Stimulated activated CD8-positive, alpha-beta memory T cell treated with anti-CD3 and anti-CD28 coated beads, Interleukin-2, amount 100 ng/mL, for 48 hours (primary cell): ENCODE measurements around the gene RALB.

ENCODE experiments used
- DNase-seq, 2 donors: peaks; one replicate each; pipeline ENCODE4 v3.0.0-alpha.2; 2020; ENCODE audit warnings: low read depth in 2 of 2

RALB gene, protein sequence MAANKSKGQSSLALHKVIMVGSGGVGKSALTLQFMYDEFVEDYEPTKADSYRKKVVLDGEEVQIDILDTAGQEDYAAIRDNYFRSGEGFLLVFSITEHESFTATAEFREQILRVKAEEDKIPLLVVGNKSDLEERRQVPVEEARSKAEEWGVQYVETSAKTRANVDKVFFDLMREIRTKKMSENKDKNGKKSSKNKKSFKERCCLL

DNA sequence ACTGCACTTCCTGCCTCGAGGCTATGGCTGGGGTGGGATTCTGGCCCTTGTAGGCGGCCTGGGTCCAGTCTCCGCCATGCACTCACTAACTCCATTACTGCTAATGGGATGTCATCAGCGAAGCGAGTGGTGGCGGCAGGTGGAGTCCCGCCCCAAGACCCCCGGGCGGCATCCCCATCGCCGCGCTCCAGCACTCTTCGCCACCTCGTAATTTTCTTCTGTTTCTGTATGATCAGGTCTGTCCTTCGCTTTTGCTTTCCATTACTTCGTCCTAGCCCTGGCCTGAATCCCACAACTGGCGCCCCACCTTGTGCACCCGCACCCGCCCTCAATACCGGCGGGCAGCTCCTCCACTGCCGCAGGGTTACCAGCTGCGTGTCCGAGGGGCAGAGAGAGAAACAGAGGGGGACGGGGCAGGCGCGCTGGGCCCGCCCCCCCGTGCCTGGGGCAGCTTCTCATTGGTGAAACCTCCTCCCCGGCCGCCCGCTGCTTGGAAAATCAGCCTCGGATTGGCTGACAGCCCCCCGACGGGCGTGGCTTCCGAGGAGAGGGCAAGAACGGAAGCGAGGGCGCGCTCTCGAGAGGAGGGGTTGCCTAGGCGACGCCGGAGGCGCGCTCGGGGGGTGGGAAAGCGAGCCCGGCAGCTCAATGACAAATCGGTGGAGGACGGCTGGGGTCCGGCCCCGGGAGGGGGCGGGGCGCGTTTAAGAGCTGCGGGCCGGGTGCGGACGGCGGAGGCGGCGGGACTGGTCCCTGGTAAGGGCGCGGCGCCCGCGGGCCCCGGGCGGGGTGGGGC lies at the start of gene RALB:
Gene RALB (plus strand): TSS at position 628 of the 796 bp plus-strand sequence. CDS start 25,813 bp downstream, outside the sequence.
- DNase-seq = peak; percentile 99

DNA sequence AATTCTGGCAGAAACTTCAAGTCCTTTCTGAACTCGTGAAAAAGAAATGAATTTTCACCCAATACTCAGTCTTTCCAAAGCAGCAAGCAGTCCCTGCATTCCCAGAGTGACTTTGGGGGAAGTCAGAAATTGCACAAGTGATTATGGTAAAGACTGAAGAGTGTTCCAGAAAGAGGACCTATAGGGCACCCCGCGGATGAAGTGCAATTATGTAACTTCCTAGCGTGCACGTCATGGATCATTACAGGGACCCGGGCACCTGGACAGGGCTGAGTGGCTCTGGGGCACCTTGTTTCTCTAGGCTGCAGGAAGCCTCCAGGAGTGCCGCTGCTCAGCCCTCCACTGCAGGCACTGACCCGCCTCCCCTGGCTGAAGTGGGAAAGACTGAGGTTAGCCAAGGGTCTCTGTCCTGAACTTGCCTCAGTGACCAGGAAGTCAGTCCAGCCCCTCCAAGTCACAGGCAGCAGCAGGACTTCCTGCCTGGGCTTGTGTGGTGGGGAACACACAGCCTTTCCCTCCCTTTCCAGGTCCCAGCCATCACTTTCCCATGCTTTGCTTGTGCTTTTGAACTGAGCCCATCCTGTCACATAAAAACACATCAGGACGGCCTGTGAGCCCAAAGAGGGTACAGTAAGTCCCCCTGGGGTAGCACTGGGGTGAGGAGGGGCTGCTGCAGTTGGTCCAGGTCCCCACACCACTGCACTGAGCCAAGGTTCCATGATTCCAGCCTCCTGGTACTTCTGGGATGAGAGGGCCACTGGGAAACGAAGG lies 49.2 kb upstream of the RALB start:
- DNase-seq = no peak

DNA sequence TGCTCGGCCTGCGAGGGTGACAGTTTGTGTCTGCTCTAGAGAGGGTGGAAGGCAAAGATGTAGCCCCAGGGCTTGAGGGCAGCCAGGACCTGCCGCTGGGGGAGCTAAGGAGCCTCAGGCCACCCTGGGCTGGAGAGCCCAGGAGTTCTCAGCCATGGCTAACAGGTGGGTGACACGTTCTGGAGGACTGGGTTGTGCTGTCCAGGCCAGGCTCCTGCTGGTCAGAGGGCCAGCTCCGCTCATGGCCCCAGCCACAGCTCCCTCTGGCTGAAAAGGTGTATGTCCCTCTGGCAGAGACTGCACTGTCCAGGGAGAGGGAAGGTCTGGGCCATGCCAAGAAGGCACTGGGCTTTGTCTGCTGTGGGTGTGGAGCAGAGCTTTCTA lies 48.6 kb upstream of the RALB start:
- no peak for DNase-seq

DNA sequence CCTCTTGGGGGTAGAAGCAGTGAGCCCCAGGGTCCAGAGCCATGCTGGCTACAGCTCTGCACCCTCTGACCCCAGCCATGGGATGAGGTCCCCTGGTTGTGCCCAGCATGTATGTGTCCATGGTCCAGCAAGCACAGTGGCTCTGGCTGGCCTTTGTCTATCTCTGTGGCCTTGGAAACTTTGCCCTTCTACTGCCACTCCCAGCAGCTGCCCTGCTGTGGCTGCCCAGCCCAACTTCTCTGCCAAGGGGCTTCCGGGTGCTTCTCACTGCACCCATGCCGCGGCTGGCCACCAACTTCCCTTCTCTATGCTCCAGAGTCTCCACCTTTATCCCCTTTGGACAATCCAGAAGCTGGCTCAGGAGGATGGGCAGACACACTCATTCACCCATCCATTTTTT lies 48.2 kb upstream of the RALB start:
- DNase-seq = no peak

DNA sequence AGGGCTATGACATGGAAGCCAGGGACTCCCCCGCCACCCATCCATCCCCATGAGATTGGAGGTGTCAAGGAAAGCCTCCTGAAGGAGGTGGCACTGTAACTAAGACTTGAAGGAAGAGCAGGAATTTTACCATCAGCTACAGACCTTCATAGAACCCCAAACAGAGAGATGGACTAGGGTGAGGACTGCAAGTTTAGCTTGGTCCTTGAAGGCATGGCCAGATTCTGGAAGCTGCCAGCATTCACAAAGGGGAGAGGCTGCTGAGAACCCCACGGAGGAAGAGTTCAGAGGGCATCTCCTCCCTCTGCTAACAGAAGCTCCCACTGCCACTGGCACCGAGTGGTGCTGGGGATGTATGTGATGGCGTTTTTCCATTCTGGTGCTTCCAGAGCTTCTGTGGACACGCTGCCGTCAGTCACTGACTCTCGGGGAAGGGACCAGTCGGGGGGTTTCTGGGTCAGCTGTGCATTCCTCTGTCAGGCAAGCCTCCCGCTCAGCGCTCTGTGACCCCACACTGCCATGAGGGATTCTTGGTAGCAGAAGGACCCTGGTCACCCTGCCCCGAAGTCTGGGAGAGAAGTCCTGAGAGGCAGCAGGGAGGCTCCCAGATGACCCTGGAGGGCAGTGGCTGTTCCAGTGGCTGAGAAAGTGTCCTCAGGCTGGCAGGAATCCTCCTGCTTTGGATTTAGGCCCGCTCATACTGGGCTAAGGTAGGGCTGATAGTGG lies 47.5 kb upstream of the RALB start:
- DNase-seq = no peak

DNA sequence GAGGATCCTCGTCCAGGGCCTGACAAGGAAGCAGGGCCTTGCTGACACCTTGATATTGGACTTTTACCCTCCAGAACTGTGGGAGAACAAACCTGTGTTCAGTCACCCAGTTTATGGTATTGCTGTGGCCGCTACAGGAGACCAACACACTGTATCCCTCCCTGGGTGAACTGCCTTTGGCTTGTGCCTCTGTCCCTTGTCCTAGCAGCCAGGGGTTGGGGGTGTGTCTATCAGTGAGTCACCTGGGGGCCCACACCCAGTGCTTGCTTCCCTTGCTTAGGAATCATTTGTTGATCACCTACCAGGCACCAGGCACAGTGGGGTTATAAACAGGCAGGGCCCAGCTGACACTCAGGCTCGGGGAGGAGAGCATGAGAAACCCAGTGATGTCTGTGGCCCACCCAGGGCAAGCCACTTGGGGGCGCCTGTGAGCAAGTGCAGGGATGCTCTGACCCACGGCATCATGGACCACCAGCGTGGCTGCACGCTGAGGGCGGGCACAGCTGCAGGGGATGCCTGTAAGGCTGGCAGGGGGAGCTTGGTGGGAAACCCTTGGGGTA lies 46.5 kb upstream of the RALB start:
- DNase-seq = peak; percentile 53 to 56

DNA sequence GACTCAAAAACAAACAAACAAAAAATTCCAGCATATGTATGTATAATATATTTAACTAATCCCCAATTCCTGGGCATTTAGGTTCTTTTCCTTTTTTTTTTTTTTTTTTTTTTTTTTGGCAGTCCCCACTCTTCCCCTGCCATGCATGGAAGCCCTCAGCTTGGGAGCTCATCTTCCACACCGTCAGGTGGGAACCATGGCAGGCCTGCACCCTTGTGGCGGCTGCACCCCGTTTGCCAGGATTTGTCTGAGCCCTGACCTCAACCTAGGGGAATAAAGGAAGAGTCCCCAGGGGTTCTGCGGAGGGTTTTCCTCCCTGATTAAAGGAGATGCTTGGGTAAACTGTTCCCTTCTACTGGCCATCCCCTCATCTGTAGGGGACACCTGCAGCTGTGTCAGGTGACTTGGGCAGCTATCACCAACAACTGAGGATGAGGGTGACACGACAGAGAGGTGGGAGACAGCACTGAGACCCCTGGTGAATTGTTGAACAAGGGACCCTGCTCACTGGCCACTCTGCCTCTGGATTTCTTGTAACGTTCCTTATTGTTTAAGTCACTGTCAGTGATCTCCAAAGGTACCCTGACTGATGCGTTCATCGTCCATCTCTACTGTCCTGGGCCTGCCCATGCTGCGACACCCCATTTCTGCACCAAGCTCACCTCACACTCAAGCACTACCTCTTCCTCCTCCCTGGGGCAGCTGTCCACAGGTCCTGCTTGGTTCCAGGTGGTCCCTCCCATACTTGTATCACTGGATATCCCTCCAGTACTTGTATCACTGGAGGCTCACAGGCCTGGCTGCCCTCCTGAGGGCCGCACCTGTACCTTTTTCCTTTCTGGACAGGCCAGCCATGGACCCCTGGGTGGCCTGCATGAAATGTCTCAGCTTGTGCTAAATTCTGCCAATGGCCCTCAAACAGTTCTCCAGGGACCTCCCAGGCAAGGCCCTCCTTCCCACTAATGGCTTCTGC lies 44.0 kb upstream of the RALB start:
- DNase-seq = no peak

DNA sequence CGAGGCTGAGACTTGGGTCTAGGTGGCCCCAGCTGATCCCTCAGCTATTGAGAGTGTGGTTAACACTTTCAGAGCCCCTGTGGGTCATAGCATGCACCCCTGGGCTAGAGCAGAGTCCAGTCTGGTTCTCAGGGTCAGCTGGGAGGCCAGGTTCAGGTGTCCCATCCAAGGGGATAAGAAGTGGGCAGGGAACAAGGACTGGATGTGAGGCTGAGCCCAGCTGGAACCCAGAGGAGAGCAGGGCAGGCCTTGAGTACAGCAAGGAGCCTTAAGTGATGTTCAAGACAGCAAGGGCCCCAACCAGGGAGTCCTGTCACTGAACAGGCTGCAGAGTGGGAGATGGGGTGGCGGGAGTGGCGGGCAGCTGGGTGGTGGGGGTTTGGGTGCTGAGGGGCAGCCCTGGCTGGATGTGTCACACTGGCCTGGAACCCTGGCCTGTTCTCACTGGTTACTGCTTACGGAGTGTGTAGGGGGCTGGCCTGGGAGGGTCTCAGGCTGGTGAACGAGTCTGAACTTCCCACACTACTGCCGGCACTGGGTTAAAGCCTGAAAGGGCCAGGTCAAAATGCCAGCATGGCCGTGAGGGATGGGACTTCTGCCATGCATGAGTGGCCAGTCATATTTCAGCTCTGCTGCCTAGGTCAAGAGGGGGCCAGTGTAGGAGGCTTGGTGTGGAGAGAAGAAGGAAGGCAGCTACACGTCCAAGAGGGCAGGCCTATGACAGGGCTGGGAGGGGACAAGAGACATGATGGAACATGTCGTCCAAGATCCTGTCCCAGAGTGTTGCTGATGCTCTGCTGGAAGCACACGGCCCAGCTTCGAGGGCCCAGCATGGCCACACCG lies 43.0 kb upstream of the RALB start:
- DNase-seq = no peak

DNA sequence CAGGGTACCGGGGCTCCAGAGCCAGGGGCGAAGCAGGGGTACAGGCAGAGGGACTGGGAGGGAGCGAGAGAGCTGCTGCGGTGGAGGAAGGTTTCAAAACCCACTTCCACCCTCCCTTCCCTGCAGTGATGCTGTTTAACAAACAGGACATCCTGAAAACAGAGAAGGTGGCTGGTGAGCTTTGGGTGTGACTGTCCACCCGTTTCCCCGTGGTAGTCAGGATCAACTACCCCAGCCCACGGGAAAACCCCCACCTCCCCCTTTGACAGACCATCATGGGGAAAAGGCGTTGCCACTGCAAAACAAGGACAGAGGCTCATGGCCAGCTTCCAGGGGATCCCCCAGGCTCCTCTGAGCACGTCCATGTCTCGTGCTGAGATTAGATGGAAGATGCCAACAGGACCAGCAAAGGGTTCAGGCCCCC lies 42.4 kb upstream of the RALB start:
- no peak for DNase-seq

DNA sequence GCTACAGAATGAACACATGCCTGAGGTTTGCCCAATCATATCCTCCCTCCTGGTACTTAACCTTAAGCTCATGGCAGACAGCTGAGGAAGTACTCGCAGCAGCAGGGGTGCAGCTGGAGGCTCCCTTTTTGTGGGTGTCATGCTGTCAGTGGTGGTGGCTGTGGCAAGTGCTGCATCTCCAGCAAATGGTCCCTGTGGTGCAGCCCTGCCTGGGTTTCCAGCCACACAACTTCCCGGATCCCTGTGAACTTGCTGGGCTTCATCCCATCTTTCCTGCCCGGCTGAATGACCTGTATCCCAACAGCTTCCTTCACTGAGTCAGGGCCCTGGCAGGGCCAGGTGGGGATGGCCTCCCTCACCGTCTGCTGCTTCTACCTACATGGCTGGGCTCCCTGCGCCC lies 34.5 kb upstream of the RALB start:
- no peak for DNase-seq

DNA sequence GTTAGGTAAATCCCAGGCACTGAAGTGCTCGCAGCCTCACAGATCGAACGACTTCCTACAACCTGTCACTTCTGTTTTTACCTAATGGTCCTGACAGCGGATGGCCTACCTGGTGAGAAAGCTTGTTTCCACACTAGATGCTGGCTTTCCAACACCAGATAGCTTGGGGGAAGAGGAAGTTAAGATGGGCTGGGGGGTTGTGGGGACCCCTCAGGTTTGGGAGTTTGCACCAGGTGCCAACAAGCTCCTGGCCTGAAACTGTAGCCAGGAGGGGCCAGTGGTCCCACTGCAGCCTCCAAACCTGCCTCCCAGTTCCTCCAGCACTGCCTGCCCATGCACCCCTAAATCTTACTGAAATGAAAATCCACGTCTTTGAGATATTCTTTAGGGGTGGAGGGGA lies 33.4 kb upstream of the RALB start:
- no peak for DNase-seq

DNA sequence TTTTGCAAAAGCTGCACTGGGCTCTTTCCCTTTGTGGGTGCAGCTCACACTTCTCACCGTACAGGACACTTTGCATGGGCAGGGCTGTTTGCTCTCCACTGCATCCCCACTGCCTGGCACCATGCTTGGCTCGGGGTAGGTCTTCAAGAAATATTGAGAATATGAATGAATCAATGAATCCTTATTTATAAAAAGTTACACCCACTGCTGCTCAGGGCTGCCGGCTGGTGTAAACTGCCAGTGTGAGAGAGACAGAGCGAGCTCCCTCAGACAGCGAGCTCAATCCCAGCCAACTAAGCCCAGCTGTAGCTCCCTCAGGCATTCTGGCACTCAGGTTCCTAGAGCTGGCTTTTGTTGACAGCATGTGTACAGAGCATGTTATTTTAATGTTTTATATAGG lies 32.9 kb upstream of the RALB start:
- DNase-seq = no peak

DNA sequence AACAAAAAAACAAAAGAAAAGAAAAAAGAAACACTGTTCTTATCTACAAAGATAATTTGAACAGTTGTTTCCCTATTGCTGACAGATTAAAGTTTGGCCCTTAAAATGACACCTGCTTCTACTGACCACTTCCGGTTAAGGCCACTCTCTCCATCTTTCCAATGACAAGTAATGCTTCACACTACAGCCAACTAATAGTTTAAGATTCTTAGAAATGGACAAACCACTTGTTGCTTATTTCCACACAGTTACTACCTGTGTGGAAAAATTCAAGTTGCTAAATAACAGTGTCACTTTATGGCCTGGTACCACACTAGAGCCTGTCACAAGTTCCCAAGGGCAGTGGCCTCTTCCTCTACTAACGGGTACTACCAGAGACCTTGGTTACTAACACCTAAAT lies 31.9 kb upstream of the RALB start:
- no peak for DNase-seq

DNA sequence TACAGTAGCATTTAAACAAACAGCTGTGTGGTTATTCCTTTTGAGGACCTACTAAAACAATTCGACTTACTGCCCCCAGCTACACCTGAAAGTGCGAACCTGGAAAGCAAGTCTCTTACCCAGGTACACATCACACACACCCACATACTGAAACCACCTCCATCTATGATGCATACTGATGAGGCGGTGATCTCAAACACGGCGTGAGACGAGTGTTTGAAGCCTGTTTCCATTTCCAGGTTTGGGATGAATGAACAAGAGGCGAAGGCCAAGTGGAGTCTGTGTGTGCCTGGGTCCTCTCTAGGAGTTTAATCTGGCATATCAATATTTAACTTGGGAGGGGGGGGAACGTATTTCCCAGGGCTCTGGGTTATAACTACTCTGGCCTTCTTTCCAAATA lies 31.0 kb upstream of the RALB start:
- DNase-seq = no peak

DNA sequence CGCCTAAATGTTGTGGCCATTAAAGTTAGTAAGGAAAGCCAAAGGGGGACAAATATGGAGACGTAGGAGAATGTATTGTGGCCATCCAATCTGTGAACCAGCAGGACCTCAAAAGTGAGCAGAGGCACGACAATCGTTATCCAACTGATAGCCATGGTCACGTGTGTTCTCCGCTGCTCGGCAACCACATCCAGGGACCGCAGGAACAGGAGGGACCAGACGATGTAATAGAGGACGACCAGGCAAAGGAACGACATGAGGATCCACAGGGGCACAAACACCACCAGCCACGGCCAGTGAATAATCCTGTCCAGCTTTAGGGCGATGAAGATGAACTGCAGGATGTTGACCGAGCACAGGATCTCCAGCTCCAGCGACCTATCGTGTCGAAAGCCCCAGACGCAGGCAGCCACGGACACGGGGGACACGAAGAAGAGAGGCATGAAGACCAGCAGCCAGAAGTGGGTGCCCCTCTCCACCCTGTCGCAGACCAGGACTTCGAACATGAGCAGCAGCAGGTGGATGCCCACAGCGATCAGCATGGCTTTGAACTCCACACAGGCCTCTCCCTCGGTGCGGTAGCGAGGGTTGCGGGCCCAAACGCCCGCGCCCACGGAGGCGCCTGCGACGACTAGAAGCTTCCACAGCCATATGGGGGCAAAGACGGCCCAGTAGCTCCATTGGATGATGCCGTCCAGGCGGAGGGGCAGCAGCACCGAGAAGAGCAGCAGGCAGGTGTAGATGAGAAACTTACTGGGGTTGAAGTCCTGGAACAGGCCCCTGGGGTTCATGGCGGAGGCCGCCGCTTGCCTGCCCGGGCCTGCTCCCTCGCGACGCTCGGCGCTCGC lies 30.2 kb upstream of the RALB start:
- no peak for DNase-seq

DNA sequence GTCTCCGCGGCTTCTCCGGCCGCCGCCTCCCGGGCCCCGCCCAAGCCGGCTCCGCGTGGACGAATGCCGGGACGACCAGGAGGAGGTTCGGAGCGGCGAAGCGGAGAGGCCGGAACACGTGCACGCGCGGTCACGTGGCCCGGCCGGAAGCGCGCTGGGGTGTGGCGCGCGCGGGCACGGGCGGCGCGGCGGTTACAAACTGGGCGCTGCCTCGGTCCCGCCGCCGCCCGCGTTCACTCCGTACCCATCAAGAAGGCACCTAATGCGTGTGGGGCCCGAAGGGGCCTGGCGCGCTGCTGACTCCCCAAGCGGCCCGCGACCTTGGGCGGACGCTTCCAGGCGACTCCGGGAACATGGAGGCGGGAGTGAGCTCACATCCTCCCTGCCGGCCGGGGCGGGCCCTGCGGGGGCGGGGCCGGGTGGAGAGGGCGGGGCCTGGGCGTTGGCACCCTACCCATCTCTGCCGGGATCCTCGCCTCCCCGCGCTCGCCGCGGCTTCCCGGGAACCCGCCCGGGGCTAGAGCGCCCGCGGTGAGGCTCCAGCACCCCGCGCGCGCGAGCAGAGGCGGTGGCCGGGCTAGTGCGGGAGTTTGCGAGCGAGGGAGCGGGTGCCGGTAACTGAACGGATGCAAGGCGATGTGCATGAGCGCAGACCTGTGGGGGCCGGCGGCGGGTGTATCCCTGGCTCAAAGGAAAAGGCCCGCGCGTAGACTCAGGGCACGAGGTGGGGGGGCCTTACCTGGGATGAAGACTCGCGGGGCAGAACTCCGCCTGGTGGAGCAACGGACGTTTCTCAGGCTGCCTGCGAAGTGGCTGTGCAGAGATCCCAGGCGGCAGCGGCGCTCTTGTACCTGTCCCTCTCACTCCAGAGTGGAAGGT lies 29.4 kb upstream of the RALB start, which contains the start of gene TMEM185B:
Gene TMEM185B (minus strand): TSS at position 367 of the 879 bp plus-strand sequence. CDS start 424 bp downstream, outside the sequence.
- peak; percentile 82 to 89 for DNase-seq

DNA sequence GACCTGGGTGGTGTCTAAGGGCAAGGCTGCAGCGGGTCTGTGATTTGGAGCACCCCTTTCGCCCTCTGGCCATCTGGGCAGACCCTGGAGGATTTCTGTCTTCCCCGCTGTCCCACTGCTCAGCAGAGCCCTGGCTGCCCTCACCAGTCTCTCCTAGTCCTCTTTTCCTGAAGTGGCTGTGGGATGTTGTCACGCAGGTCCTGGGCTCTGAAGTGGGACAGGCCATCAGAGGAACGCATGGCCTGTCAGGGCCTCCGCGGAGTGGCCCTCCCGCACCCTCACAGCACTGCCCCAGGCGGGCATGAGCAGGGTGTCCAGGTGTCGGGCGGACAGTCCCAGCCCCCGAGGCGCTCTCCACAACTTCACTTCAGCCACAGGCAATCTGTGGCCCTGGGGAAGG lies 28.4 kb upstream of the RALB start:
- no peak for DNase-seq
